HepG2 (cell line): Measurements from ENCODE around the gene TANGO2. TPM values are rescaled to one million over a fixed set of nuclear protein-coding genes. Genes with fewer than 3 reads are reported as not detected.

Experiments used
- AGO2 ChIP-seq: fragments of 200-400 bp; formaldehyde crosslinking; optimal IDR thresholded peaks from 2 replicates; pipeline ENCODE3; 2017; ENCODE audit warnings: mild to moderate bottlenecking, low read depth, low read length, moderate library complexity
- FOXA1 ChIP-seq, 2 experiments: fragments of 450-650 bp in 1 of 2; sonication (generic) in 1 of 2; formaldehyde crosslinking in 1 of 2; IDR thresholded peaks; 2 replicates each; pipeline versions ENCODE4 v1.4.0 to v1.6.1; 2016 to 2020; ENCODE audit warnings: missing genetic modification reagents in 1 of 2
- HNRNPL ChIP-seq: fragments of 200-400 bp; formaldehyde crosslinking; IDR thresholded peaks from 2 replicates; pipeline ENCODE4 v1.6.1; 2017; ENCODE audit warnings: mild to moderate bottlenecking, low read depth, low read length
- NFE2 ChIP-seq: sonication (generic); formaldehyde crosslinking; IDR thresholded peaks from 2 replicates; pipeline ENCODE4 v1.4.0; 2020; ENCODE audit warnings: missing genetic modification reagents
- NONO ChIP-seq, 2 experiments: fragments of 450-650 bp in 1 of 2; sonication (generic) in 1 of 2; formaldehyde crosslinking in 1 of 2; IDR thresholded peaks in 1 of 2; conservative IDR thresholded peaks in 1 of 2; 2 replicates each; pipeline versions ENCODE4 v1.6.1 to v1.8.0; 2017 to 2022; ENCODE audit warnings: mild to moderate bottlenecking in 1 of 2, missing genetic modification reagents in 1 of 2, moderate library complexity in 1 of 2
- NPAS2 ChIP-seq: sonication (generic); formaldehyde crosslinking; IDR thresholded peaks from 2 replicates; pipeline ENCODE4 v1.8.0; 2022; ENCODE audit warnings: mild to moderate bottlenecking, missing genetic modification reagents, borderline replicate concordance
- PAX8 ChIP-seq: sonication (generic); formaldehyde crosslinking; IDR thresholded peaks from 2 replicates; pipeline ENCODE4 v1.8.0; 2022; ENCODE audit warnings: mild to moderate bottlenecking, missing genetic modification reagents, borderline replicate concordance
- RARA ChIP-seq: IDR thresholded peaks from 2 replicates; pipeline ENCODE4 v1.6.1; 2016; ENCODE audit warnings: missing genetic modification reagents, missing compliant biosample characterization
- RFXAP ChIP-seq: sonication (generic); formaldehyde crosslinking; IDR thresholded peaks from 2 replicates; pipeline ENCODE4 v1.4.0; 2020; ENCODE audit warnings: missing genetic modification reagents, borderline replicate concordance
- SRSF1 ChIP-seq: fragments of 200-400 bp; formaldehyde crosslinking; optimal IDR thresholded peaks from 2 replicates; pipeline ENCODE3; 2017; ENCODE audit warnings: mild to moderate bottlenecking, low read depth, low read length, moderate library complexity
- TEAD3 ChIP-seq: optimal IDR thresholded peaks from 2 replicates; pipeline ENCODE3; 2016; ENCODE audit warnings: borderline replicate concordance
- TOPORS ChIP-seq: sonication (generic); formaldehyde crosslinking; IDR thresholded peaks from 2 replicates; pipeline ENCODE4 v1.8.0; 2023; ENCODE audit warnings: mild to moderate bottlenecking, missing genetic modification reagents
- ZNF160 ChIP-seq: sonication (generic); formaldehyde crosslinking; IDR thresholded peaks from 2 replicates; pipeline ENCODE4 v1.8.0; 2022; ENCODE audit warnings: mild to moderate bottlenecking, inconsistent platforms, missing genetic modification reagents
- ZNF350 ChIP-seq: sonication (generic); formaldehyde crosslinking; IDR thresholded peaks from 2 replicates; pipeline ENCODE4 v1.4.0; 2020; ENCODE audit warnings: mild to moderate bottlenecking, low read depth, missing genetic modification reagents, borderline replicate concordance
- ZNF430 ChIP-seq: sonication (generic); formaldehyde crosslinking; IDR thresholded peaks from 2 replicates; pipeline ENCODE4 v1.9.0; 2021; ENCODE audit warnings: mild to moderate bottlenecking, missing genetic modification reagents
- ZNF564 ChIP-seq: sonication (generic); formaldehyde crosslinking; IDR thresholded peaks from 2 replicates; pipeline ENCODE4 v1.8.1; 2023; ENCODE audit warnings: mild to moderate bottlenecking, missing genetic modification reagents
- ZNF577 ChIP-seq: sonication (generic); formaldehyde crosslinking; IDR thresholded peaks from 2 replicates; pipeline ENCODE4 v1.4.0; 2020; ENCODE audit warnings: mild to moderate bottlenecking, low read depth, missing genetic modification reagents, borderline replicate concordance
- polyA plus RNA-seq, 8 experiments: library from polyadenylated mRNA; depleted of rRNA in 3 of 8; stranded (reverse) in 7 of 8; unstranded in 1 of 8; fragments of >200 nt; fragmentation: Illumina TruSeq in 4 of 8; extraction: Trizol in 4 of 8; gene quantifications; 2 replicates each; pipeline versions ENCODE4 v1.2.1 to v1.2.3, GENCODE V29; 2011 to 2016; ENCODE audit warnings: low read depth in 4 of 8, missing spikeins in 1 of 8, mixed read lengths in 1 of 8; ENCODE audit not compliant: insufficient read depth in 1 of 8
- total RNA-seq, 5 experiments: library from RNA; depleted of rRNA; stranded (reverse); fragments of >200 nt; fragmentation: Illumina TruSeq; extraction: Trizol; gene quantifications; 2 replicates each; pipeline ENCODE4 v1.2.3, GENCODE V29; 2016; ENCODE audit warnings: low read depth in 1 of 5
- TF ChIP-seq, protein P1 (sequence below): sonication (generic); formaldehyde crosslinking; IDR thresholded peaks from 2 replicates; pipeline ENCODE4 v1.5.0; 2020; ENCODE audit warnings: missing genetic modification reagents
- TF ChIP-seq, protein P2 (sequence below): sonication (generic); formaldehyde crosslinking; conservative IDR thresholded peaks from 2 replicates; pipeline ENCODE4 v1.4.0; 2020; ENCODE audit warnings: mild to moderate bottlenecking, missing genetic modification reagents, moderate library complexity
- TF ChIP-seq, protein P3 (sequence below): sonication (generic); formaldehyde crosslinking; IDR thresholded peaks from 2 replicates; pipeline ENCODE4 v1.4.0; 2020; ENCODE audit warnings: mild to moderate bottlenecking, missing genetic modification reagents
- TF ChIP-seq, protein P4 (sequence below): IDR thresholded peaks from 2 replicates; pipeline ENCODE4 v1.6.1; 2012; ENCODE audit warnings: inconsistent platforms

The TANGO2 gene
- total and polyA plus RNA-seq, 2 of the 13 experiments (the other 11 are each of a cell fraction or from before 2014, with no cell fraction given) = 12.9 to 14.8 TPM

DNA sequence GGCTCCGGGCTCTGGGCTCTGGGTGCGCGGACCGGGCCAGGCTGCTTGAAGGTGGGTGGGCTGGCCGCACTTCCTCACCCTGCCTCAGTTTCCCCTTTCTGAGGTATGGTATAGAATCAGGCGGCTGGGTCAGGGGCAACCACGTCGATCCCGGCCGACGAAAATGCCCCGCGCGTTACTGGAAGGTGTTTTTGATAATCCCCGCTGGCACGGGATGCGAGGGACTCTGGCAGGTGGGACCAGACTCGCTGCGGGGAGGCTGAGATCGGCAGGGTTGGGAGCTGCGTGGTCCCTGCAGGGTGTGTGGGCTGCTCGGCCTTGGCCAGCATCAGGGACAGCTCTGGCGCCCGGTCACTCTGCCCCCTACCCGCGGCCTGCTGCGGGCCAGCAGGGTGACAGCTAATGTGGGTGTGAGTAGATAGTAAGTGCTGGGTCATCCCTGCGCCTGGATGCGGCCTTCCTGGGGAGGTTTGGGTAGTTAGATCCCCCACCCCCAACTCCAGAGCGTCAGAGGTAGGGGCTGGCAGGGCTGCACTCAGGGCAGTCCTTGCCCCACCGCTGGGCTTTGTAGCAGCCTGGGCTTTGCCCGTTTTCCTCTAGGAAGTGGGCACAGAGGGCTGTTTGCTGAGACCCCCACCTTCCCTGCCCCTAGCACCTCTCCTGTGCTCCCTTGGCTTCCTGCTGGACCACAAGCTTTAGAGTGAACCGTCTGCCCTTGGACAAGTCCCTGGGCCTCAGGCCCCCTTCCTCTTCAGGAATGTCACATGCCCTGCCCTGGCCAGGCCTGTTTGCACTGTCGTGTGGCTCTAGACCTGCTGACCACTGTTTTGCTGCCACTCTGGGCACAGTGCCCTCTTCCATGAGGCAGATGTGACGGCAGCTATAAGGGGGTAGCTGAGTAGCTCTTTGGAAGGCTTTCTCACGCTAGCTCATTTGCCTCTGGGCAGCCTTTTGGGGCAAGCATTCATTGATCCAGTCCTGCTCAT lies 579 bp downstream of the TANGO2 start (continued):
- TF ChIP-seq HNRNPL (peak; percentile 93), ZNF160 (CRISPR knock-in tag) (peak; percentile 57; the same call in 1 of the 2 replicates), RFXAP (CRISPR knock-in tag) (peak; percentile 36; the same call in 1 of the 2 replicates), TOPORS (CRISPR knock-in tag) (0 out of 2 replicates have a peak, but pooled peaks have one; percentile 2), NONO (IDR thresholded peaks at IDR 0.05) (no peak), NONO (CRISPR knock-in tag; conservative IDR thresholded peaks at IDR 0.05) (no peak), ZNF564 (CRISPR knock-in tag) (0 out of 2 replicates have a peak, but pooled peaks have one; percentile 6), AGO2 (peak; percentile 72), FOXA1 (IDR thresholded peaks at IDR 0.05) (no peak), FOXA1 (CRISPR knock-in tag; IDR thresholded peaks at IDR 0.05) (peak; percentile 19; the same call in 1 of the 2 replicates), TEAD3 (CRISPR knock-in tag) (peak; percentile 59), ZNF577 (CRISPR knock-in tag) (no peak), SRSF1 (peak; percentile 61), ZNF430 (CRISPR knock-in tag) (0 out of 2 replicates have a peak, but pooled peaks have one; percentile 32), NPAS2 (CRISPR knock-in tag) (0 out of 2 replicates have a peak, but pooled peaks have one; percentile 23), NFE2 (CRISPR knock-in tag) (no peak), RARA (peak; percentile 10; the same call in 1 of the 2 replicates), PAX8 (CRISPR knock-in tag) (peak; percentile 62; the same call in 1 of the 2 replicates), ZNF350 (CRISPR knock-in tag) (0 out of 2 replicates have a peak, but pooled peaks have one; percentile 7)
- TF ChIP-seq, protein P1, sequence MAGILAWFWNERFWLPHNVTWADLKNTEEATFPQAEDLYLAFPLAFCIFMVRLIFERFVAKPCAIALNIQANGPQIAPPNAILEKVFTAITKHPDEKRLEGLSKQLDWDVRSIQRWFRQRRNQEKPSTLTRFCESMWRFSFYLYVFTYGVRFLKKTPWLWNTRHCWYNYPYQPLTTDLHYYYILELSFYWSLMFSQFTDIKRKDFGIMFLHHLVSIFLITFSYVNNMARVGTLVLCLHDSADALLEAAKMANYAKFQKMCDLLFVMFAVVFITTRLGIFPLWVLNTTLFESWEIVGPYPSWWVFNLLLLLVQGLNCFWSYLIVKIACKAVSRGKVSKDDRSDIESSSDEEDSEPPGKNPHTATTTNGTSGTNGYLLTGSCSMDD = 0 out of 2 replicates have a peak, but pooled peaks have one; percentile 61
- TF ChIP-seq, protein P2, sequence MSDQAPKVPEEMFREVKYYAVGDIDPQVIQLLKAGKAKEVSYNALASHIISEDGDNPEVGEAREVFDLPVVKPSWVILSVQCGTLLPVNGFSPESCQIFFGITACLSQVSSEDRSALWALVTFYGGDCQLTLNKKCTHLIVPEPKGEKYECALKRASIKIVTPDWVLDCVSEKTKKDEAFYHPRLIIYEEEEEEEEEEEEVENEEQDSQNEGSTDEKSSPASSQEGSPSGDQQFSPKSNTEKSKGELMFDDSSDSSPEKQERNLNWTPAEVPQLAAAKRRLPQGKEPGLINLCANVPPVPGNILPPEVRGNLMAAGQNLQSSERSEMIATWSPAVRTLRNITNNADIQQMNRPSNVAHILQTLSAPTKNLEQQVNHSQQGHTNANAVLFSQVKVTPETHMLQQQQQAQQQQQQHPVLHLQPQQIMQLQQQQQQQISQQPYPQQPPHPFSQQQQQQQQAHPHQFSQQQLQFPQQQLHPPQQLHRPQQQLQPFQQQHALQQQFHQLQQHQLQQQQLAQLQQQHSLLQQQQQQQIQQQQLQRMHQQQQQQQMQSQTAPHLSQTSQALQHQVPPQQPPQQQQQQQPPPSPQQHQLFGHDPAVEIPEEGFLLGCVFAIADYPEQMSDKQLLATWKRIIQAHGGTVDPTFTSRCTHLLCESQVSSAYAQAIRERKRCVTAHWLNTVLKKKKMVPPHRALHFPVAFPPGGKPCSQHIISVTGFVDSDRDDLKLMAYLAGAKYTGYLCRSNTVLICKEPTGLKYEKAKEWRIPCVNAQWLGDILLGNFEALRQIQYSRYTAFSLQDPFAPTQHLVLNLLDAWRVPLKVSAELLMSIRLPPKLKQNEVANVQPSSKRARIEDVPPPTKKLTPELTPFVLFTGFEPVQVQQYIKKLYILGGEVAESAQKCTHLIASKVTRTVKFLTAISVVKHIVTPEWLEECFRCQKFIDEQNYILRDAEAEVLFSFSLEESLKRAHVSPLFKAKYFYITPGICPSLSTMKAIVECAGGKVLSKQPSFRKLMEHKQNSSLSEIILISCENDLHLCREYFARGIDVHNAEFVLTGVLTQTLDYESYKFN (CRISPR knock-in tag) = 0 out of 2 replicates have a peak, but pooled peaks have one; percentile 8
- TF ChIP-seq, protein P3, sequence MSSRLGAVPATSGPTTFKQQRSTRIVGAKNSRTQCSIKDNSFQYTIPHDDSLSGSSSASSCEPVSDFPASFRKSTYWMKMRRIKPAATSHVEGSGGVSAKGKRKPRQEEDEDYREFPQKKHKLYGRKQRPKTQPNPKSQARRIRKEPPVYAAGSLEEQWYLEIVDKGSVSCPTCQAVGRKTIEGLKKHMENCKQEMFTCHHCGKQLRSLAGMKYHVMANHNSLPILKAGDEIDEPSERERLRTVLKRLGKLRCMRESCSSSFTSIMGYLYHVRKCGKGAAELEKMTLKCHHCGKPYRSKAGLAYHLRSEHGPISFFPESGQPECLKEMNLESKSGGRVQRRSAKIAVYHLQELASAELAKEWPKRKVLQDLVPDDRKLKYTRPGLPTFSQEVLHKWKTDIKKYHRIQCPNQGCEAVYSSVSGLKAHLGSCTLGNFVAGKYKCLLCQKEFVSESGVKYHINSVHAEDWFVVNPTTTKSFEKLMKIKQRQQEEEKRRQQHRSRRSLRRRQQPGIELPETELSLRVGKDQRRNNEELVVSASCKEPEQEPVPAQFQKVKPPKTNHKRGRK = no peak
- TF ChIP-seq, protein P4, sequence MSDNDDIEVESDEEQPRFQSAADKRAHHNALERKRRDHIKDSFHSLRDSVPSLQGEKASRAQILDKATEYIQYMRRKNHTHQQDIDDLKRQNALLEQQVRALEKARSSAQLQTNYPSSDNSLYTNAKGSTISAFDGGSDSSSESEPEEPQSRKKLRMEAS = peak; percentile 28; the same call in 1 of the 2 replicates
